BJ (cell line): ENCODE results near the gene B4GALNT3. TPM values are rescaled to one million over a fixed set of nuclear protein-coding genes. Genes with fewer than 3 reads are reported as not detected.

Experiments used
- CTCF ChIA-PET: fragments of 350-600 bp; formaldehyde crosslinking; extraction: SDS; loops from one replicate; lab custom pipeline; 2021; ENCODE audit warnings: antibody characterized with exemption, inconsistent platforms; lab: Yijun Ruan, JAX
- POLR2A ChIA-PET: fragments of 300-600 bp; sonication (Branson Sonifier 250); formaldehyde crosslinking; extraction: SDS; loops from one replicate; lab custom pipeline; 2021; ENCODE audit warnings: antibody characterized with exemption; lab: Charles Lee
- DNase-seq: peaks from one replicate; pipeline ENCODE4 v3.0.0-alpha.2; 2011; ENCODE audit warnings: low read depth
- H3K27me3 ChIP-seq: 2 replicates; pipeline ENCODE4 v1.6.0; 2011; ENCODE audit warnings: low read length; ENCODE audit not compliant: control insufficient read depth, insufficient read depth
- H3K36me3 ChIP-seq: 2 replicates; pipeline ENCODE4 v1.5.1; 2011; ENCODE audit warnings: low read length; ENCODE audit not compliant: control insufficient read depth, insufficient read depth
- H3K4me3 ChIP-seq: 2 replicates; pipeline ENCODE4 v1.5.1; 2011; ENCODE audit warnings: low read depth, mild to moderate bottlenecking, control low read depth, low read length
- polyA plus RNA-seq: library from polyadenylated mRNA; depleted of rRNA; stranded (reverse); fragments of >200 nt; gene quantifications from 2 replicates; pipeline ENCODE4 v1.2.3, GENCODE V29; 2011
- TF ChIP-seq, protein P1 (sequence below): IDR thresholded peaks from 2 replicates; pipeline ENCODE4 v1.5.1; 2011; ENCODE audit warnings: low read depth, mild to moderate bottlenecking, control low read depth, inconsistent platforms, low read length, moderate library complexity; ENCODE audit not compliant: insufficient read depth

Gene B4GALNT3
- polyA plus RNA-seq, 1 experiment: not detected

DNA sequence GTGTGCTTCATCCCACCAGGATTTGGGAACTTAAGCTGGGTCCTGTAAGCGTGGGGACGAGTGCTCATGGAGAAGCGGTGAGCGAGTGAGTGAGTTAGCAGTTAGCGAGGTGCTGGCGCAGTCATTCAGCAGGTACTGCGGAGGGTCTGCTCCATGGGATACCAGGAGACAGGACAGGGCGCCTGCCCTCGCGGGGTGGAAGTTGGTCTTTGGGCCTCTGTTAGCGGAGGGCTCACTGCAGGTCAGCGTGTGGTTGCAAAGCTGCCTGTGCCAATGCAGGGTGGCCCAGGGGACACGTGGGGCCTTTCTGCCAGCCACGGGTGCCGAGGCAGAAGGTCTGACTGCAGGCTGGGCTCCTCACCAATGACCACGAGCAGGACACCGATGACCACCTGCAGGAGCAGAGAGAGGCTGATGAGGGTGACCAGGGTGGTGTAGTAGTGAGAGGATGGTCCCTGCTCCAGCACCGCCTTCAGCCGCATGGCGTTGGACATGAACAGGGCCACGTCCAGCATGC is 105.9 kb downstream of the B4GALNT3 start:
- ChIA-PET POLR2A (no interaction called here), CTCF (interaction anchor here (0.6 to 9.7 kb wide), 6 partner anchors 18 to 516 kb away, joined by 3 to 85 read pairs (median 3); partner anchors contain the start of genes RAD52 and WNK1)
- TF ChIP-seq, protein P1, sequence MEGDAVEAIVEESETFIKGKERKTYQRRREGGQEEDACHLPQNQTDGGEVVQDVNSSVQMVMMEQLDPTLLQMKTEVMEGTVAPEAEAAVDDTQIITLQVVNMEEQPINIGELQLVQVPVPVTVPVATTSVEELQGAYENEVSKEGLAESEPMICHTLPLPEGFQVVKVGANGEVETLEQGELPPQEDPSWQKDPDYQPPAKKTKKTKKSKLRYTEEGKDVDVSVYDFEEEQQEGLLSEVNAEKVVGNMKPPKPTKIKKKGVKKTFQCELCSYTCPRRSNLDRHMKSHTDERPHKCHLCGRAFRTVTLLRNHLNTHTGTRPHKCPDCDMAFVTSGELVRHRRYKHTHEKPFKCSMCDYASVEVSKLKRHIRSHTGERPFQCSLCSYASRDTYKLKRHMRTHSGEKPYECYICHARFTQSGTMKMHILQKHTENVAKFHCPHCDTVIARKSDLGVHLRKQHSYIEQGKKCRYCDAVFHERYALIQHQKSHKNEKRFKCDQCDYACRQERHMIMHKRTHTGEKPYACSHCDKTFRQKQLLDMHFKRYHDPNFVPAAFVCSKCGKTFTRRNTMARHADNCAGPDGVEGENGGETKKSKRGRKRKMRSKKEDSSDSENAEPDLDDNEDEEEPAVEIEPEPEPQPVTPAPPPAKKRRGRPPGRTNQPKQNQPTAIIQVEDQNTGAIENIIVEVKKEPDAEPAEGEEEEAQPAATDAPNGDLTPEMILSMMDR: no peak
- Histone ChIP-seq H3K36me3 (no peaks in the 10 kb centered on the region), H3K27me3 (peaks cover 4% of the 10 kb centered on the region), H3K4me3 (no peak overlapping the region)
- no peak for DNase-seq

DNA sequence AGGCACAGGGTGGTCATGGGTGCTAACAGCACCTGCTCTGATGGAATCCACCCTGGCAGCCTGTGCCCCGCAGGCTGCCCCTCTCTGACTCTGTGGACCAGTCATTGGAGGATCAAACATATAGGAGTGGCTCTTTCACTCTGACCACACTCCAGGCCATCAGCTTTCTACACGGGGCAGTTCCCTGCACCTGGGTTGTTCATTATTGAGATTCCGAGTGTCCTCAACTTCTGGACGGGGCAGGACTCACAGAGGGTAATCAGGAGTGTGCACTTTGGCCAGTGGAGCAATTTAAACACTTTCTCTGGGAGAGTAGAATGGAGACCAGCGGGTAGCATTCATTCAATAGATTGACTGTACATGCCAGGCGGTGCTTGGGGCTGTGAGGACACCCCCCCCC is 108.7 kb downstream of the B4GALNT3 start:
- no peak for DNase-seq
- TF ChIP-seq, protein P1: no peak
- Histone ChIP-seq H3K36me3 (no peaks in the 10 kb centered on the region), H3K4me3 (no peak overlapping the region), H3K27me3 (peaks cover 2% of the 10 kb centered on the region)
- ChIA-PET POLR2A (no interaction called here), CTCF (interaction anchor here (1.0 to 9.7 kb wide), 4 partner anchors 21 to 1037 kb away, joined by 3 to 85 read pairs (median 28); partner anchors contain the start of gene WNK1)

DNA sequence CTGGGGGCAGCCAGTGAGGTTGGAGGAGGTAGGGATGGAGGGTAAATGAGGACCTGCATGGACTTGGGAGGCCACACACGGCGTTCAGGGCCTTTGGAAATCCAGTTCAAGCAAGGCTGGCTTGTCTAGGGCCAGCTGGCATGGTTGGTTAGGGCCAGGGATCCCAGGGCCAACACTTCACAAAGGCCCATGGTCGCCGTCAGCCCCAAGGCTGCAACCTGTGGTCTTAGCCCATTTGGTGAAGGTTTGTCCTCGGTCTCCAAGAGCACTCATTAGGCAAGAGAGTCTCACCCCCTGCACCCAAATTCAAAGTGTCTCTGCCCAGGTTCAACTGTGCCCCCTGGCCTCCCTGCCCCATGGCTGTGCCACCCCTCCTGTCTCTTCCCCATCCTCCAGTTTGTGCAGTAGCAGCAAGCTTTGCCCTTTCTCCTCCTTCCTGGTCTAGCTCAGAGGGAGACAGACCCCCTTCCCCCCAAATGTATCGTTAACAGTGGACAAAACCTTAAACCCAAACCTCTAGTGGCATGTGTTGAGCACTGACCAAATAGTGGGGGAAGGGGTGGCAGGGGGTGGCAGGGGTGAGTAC is 109.4 kb downstream of the B4GALNT3 start:
- ChIA-PET POLR2A (no interaction called here), CTCF (interaction anchor here (0.6 to 9.7 kb wide), 12 partner anchors 9 to 1036 kb away, joined by 3 to 85 read pairs (median 4); partner anchors contain the start of gene WNK1)
- H3K27me3 ChIP-seq: peaks cover 2% of the 10 kb centered on the region
- no peaks in the 10 kb centered on the region for H3K36me3 ChIP-seq
- H3K4me3 ChIP-seq: no peak overlapping the region
- DNase-seq: no peak
- TF ChIP-seq, protein P1: no peak

DNA sequence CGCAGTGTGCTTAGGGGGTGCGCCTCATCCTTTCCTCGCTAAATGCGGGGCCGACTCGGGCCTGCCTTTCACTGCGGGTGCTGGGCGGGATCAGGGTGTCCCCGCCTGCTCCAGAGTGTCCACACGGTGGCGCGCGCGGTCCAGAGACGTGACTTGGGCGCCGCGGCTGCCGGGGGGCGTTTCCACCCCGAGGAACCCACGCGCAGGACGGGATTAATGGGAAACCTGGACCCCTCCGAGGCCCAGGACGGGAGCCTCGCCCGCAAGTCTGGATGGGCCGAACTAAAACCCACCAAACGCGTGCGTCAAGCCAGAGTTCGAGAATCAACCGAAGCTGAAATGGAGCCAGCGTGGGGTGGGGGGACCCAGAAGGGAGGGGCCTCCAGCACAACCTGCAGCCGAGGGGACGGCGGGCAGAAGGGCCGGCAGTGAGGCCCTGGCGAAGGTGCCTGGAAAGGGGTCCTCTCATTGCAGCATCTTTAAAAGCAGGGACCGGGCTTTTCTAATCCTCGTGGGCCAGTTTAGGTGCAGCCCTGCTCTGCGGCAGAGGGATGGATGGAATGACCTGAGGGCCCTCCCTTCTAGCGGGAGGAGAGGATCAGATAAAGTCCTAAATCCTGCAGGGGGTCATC is 110.2 kb downstream of the B4GALNT3 start:
- ChIA-PET POLR2A (interaction anchor here (1.2 kb wide), 1 partner anchor 181 kb away, joined by 3 read pairs; no protein-coding TSS in a partner anchor), CTCF (interaction anchor here (0.6 to 9.7 kb wide), 30 partner anchors 10 to 1035 kb away, joined by 3 to 85 read pairs (median 4); partner anchors contain the start of genes RAD52 and WNK1)
- no peaks in the 10 kb centered on the region; the same call in 1 of the 2 replicates for H3K27me3 ChIP-seq
- DNase-seq: no peak
- TF ChIP-seq, protein P1: peak; percentile 94
- H3K4me3 ChIP-seq: peak overlapping the region; percentile 59
- H3K36me3 ChIP-seq: no peaks in the 10 kb centered on the region

DNA sequence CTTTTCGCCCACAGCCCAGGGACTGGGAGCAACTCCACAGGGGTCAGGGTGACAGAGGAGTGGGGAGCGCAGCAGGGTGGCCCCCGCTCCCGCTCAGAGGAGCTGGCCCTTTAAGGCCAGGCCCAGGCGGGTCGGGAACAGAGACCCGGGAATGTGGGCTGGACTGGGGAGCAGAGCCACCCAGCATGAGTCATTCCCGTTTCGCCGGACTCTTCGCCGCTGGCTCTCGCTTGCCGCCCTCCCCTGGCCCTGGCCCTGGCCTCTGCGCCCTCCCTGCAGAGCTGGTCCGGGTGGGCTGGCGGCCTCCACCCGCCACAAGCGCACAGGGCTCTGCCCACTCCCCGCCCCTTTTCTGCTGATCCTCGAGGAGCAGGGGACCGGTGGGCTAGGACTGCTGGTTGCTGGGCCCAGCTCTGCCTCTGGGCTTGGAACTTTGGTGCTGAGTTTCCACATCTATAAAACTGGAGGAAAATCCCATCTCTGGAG is 110.7 kb downstream of the B4GALNT3 start:
- Histone ChIP-seq H3K4me3 (peak overlapping the region; percentile 59), H3K27me3 (no peaks in the 10 kb centered on the region; the same call in 1 of the 2 replicates), H3K36me3 (no peaks in the 10 kb centered on the region)
- DNase-seq: no peak
- TF ChIP-seq, protein P1: no peak
- ChIA-PET CTCF (interaction anchor here (0.6 to 9.7 kb wide), 23 partner anchors 11 to 1013 kb away, joined by 3 to 85 read pairs (median 4); partner anchors contain the start of genes RAD52 and WNK1), POLR2A (interaction anchor here (1.2 kb wide), 1 partner anchor 181 kb away, joined by 3 read pairs; no protein-coding TSS in a partner anchor)
